ENCODE results near the gene ARID4B.

ARID4B gene

GRCh38 chr1:235157150-235157549 lies 170.8 kb downstream of the ARID4B start:
- CTCF ChIA-PET = interaction anchor here (0.6 kb wide), 1 partner anchor 284 kb away, joined by 3 read pairs; no protein-coding TSS in a partner anchor
- DNase-seq (ENCODE audit: low spot score) = no peak
- H3K27ac ChIP-seq = no peak overlapping the region
- POLR2A ChIA-PET (ENCODE audit: low non-redundant PET) = no interaction called here
- no peak for TF ChIP-seq CTCF (conservative IDR thresholded peaks at IDR 0.05; ENCODE audit: low read depth)

GRCh38 chr1:235156740-235157139 lies 171.2 kb downstream of the ARID4B start:
- DNase-seq (ENCODE audit: low spot score) = no peak
- no peak overlapping the region for H3K27ac ChIP-seq
- POLR2A ChIA-PET (ENCODE audit: low non-redundant PET) = no interaction called here
- CTCF ChIA-PET = interaction anchor here (0.6 kb wide), 1 partner anchor 285 kb away, joined by 3 read pairs; no protein-coding TSS in a partner anchor
- TF ChIP-seq CTCF (conservative IDR thresholded peaks at IDR 0.05; ENCODE audit: low read depth) = no peak

GRCh38 chr1:235156265-235156664 lies 171.7 kb downstream of the ARID4B start:
- no peak for TF ChIP-seq CTCF (conservative IDR thresholded peaks at IDR 0.05; ENCODE audit: low read depth)
- ChIA-PET CTCF (interaction anchor here (0.6 kb wide), 1 partner anchor 20 kb away, joined by 3 read pairs; no protein-coding TSS in a partner anchor), POLR2A (ENCODE audit: low non-redundant PET) (no interaction called here)
- no peak for DNase-seq (ENCODE audit: low spot score)
- no peak overlapping the region for H3K27ac ChIP-seq

GRCh38 chr1:235152235-235152634 lies 175.7 kb downstream of the ARID4B start:
- DNase-seq (ENCODE audit: low spot score) = no peak
- ChIA-PET POLR2A (ENCODE audit: low non-redundant PET) (no interaction called here), CTCF (no interaction called here)
- TF ChIP-seq CTCF (conservative IDR thresholded peaks at IDR 0.05; ENCODE audit: low read depth) = no peak
- H3K27ac ChIP-seq = no peak overlapping the region

GRCh38 chr1:235151033-235151432 lies 176.9 kb downstream of the ARID4B start:
- H3K27ac ChIP-seq = no peak overlapping the region
- ChIA-PET CTCF (interaction anchor here (0.9 kb wide), 1 partner anchor 14 kb away, joined by 4 read pairs; no protein-coding TSS in a partner anchor), POLR2A (ENCODE audit: low non-redundant PET) (no interaction called here)
- no peak for DNase-seq (ENCODE audit: low spot score)
- no peak for TF ChIP-seq CTCF (conservative IDR thresholded peaks at IDR 0.05; ENCODE audit: low read depth)

- no peak for DNase-seq (ENCODE audit: low spot score)
- TF ChIP-seq CTCF (conservative IDR thresholded peaks at IDR 0.05; ENCODE audit: low read depth) = no peak
- ChIA-PET CTCF (no interaction called here), POLR2A (ENCODE audit: low non-redundant PET) (no interaction called here)
- H3K27ac ChIP-seq = no peak overlapping the region
These were observed 178.2 kb downstream of the ARID4B start for GRCh38 chr1:235149824-235150223.

GRCh38 chr1:235147269-235147668 lies 180.7 kb downstream of the ARID4B start:
- POLR2A ChIA-PET (ENCODE audit: low non-redundant PET) = no interaction called here
- no peak for TF ChIP-seq CTCF (conservative IDR thresholded peaks at IDR 0.05; ENCODE audit: low read depth)
- no peak for DNase-seq (ENCODE audit: low spot score)
- CTCF ChIA-PET = no interaction called here
- H3K27ac ChIP-seq = no peak overlapping the region

All from RWPE1 (cell line).